GM21423 (cell line): ENCODE measurements around the gene B4GAT1.
A peak's percentile ranks its signal among the peaks of the same experiment; 100 is the strongest.
"Not testable (repeated sequence)": the region's sequence is repeated elsewhere in the genome, so short reads cannot be mapped to it uniquely, and the experiment has no call there.

ENCODE experiments used
- ATAC-seq: cut with Tn5 transposase; IDR thresholded peaks from one replicate; pipeline ENCODE4 v1.9.1; 2021; ENCODE audit warnings: mild to moderate bottlenecking, moderate library complexity; ENCODE audit not compliant: unreplicated experiment

Gene B4GAT1

GRCh38 chr11:66363805-66364535 is 16.5 kb upstream of the B4GAT1 start:
- no peak for ATAC-seq

- ATAC-seq, result no peak
These were observed 15.8 kb upstream of the B4GAT1 start for GRCh38 chr11:66363187-66363601.

GRCh38 chr11:66362481-66363147 is 15.2 kb upstream of the B4GAT1 start:
- no peak for ATAC-seq

GRCh38 chr11:66361502-66361941 is 14.1 kb upstream of the B4GAT1 start:
- no peak for ATAC-seq

- ATAC-seq, result no peak
These were observed 13.1 kb upstream of the B4GAT1 start for GRCh38 chr11:66360406-66361073.

GRCh38 chr11:66359662-66360087 is 12.2 kb upstream of the B4GAT1 start:
- ATAC-seq, result no peak

- ATAC-seq, result not testable (repeated sequence)
These were observed 3.3 kb upstream of the B4GAT1 start for GRCh38 chr11:66350560-66351235.

- ATAC-seq, result no peak
These were observed 1.6 kb upstream of the B4GAT1 start for GRCh38 chr11:66349084-66349386.

GRCh38 chr11:66346476-66347424 is 679 bp downstream of the B4GAT1 start:
- ATAC-seq, result no peak

- no peak for ATAC-seq
These were observed 2.1 kb downstream of the B4GAT1 start for GRCh38 chr11:66345316-66345649.

GRCh38 chr11:66344550-66345315 is 2.7 kb downstream of the B4GAT1 start, which contains the start of gene BRMS1:
TSS of gene BRMS1 (minus strand) at chr11:66345104. CDS start at chr11:66342234, 2,870 bp downstream.
- peak; percentile 69 for ATAC-seq

- ATAC-seq, result no peak
These were observed 4.3 kb downstream of the B4GAT1 start for GRCh38 chr11:66343176-66343575.

GRCh38 chr11:66341502-66342126 is 5.8 kb downstream of the B4GAT1 start:
- ATAC-seq, result no peak

- ATAC-seq, result no peak
These were observed 6.6 kb downstream of the B4GAT1 start for GRCh38 chr11:66340596-66341501.

- no peak for ATAC-seq
These were observed 7.5 kb downstream of the B4GAT1 start for GRCh38 chr11:66339686-66340483.

- no peak for ATAC-seq
These were observed 8.2 kb downstream of the B4GAT1 start for GRCh38 chr11:66339162-66339675.
